ENCODE data around the gene ADRA2C. TPM values are rescaled to one million over a fixed set of nuclear protein-coding genes. Genes with fewer than 3 reads are reported as not detected.

ADRA2C gene
- total RNA-seq, 1 experiment from 2014 or later = 28.1 TPM

GRCh38 chr4:3777033-3777390 is 10.8 kb downstream of the ADRA2C start:
- CTCF ChIA-PET = no interaction called here
- no peak overlapping the region for H3K4me2 ChIP-seq (ENCODE audit: low read length)
- H3K79me2 ChIP-seq (ENCODE audit: insufficient read depth, low read length) = no peaks in the 10 kb centered on the region
- RAD21 ChIA-PET (ENCODE audit: low non-redundant PET in 1 of 2, low total read pairs in 2 of 2, uncharacterized antibody in 2 of 2, unreplicated experiment in 2 of 2) = no interaction called here
- intact Hi-C loops (cut with micrococcal nuclease) = no loop called here
- no peak for ATAC-seq
- H3K27ac ChIP-seq (ENCODE audit: low read depth, low read length) = no peak overlapping the region
- no peak overlapping the region for H3K4me3 ChIP-seq (replicated peaks in 1 of 2; ENCODE audit: low read depth in 1 of 2, low read length in 2 of 2)
- no peaks in the 10 kb centered on the region for H3K36me3 ChIP-seq (ENCODE audit: control insufficient read depth in 1 of 2, insufficient read depth in 2 of 2, low read length in 2 of 2)
- H3K9me3 ChIP-seq (ENCODE audit: control insufficient read depth in 1 of 2, insufficient read depth in 1 of 2, low read depth in 1 of 2, low read length in 2 of 2) = no peaks in the 10 kb centered on the region
- H2AFZ ChIP-seq (ENCODE audit: low read depth, low read length, poor library complexity, severe bottlenecking) = no peak overlapping the region
- H3K9ac ChIP-seq (ENCODE audit: low read length) = no peak overlapping the region
- POLR2A ChIA-PET = no interaction called here
- no peaks in the 10 kb centered on the region for H3K27me3 ChIP-seq (ENCODE audit: insufficient read depth, low read length)
- no peaks in the 10 kb centered on the region for H4K20me1 ChIP-seq (ENCODE audit: insufficient read depth)
- no TSS peak for BruUV-seq (replicated peaks)
- no peak for DNase-seq (ENCODE audit: low read depth, low spot score)
- H3K9me2 ChIP-seq (ENCODE audit: insufficient read depth) = no peaks in the 10 kb centered on the region
- no peak for TF ChIP-seq EZH2phosphoT487 (IDR thresholded peaks at IDR 0.05; ENCODE audit: borderline replicate concordance)
- TF ChIP-seq POLR2AphosphoS5 (IDR thresholded peaks at IDR 0.05; ENCODE audit: low read depth, low read length) = no peak
- TF ChIP-seq POLR2A (IDR thresholded peaks at IDR 0.05; ENCODE audit: borderline replicate concordance, extremely low read depth, insufficient read depth, insufficient read length) = no peak
- no peak for TF ChIP-seq ATF3 (IDR thresholded peaks at IDR 0.05)
- H3K4me1 ChIP-seq (ENCODE audit: control insufficient read depth in 1 of 2, insufficient read depth in 2 of 2, low read length in 2 of 2) = peaks cover 20 to 21% of the 10 kb centered on the region in 2 experiments

GRCh38 chr4:3777669-3778068 is 11.5 kb downstream of the ADRA2C start:
- CTCF ChIA-PET = no interaction called here

More at GRCh38 chr4:3777669-3778068, 11.5 kb downstream of the ADRA2C start:
- no peak for TF ChIP-seq ZFX (IDR thresholded peaks at IDR 0.05)
- TF ChIP-seq EZH2phosphoT487 (IDR thresholded peaks at IDR 0.05; ENCODE audit: borderline replicate concordance) = no peak
- TF ChIP-seq CEBPB (IDR thresholded peaks at IDR 0.05; ENCODE audit: low read depth) = no peak
- TF ChIP-seq CTCF (IDR thresholded peaks at IDR 0.05 in 2 of 3, conservative IDR thresholded peaks at IDR 0.05 in 1 of 3; ENCODE audit: borderline replicate concordance in 1 of 3, insufficient read depth in 1 of 3, low read depth in 2 of 3, low read length in 2 of 3) = no peak
- no peak for TF ChIP-seq JUND (IDR thresholded peaks at IDR 0.05)
- TF ChIP-seq CBX3 (IDR thresholded peaks at IDR 0.05; ENCODE audit: low read depth) = no peak
- TF ChIP-seq ELF1 (IDR thresholded peaks at IDR 0.05; ENCODE audit: borderline replicate concordance, low read depth) = no peak
- TF ChIP-seq SP1 (IDR thresholded peaks at IDR 0.05; ENCODE audit: low read depth) = no peak
- TF ChIP-seq ATF3 (IDR thresholded peaks at IDR 0.05) = no peak
- TF ChIP-seq ZNF274 (IDR thresholded peaks at IDR 0.05; ENCODE audit: low read depth, low read length) = no peak
- TF ChIP-seq REST (IDR thresholded peaks at IDR 0.05; ENCODE audit: low read depth) = no peak
- no peak for TF ChIP-seq FOSL1 (IDR thresholded peaks at IDR 0.05; ENCODE audit: low read depth)
- TF ChIP-seq EGR1 (IDR thresholded peaks at IDR 0.05; ENCODE audit: low read depth) = no peak
- TF ChIP-seq SRF (IDR thresholded peaks at IDR 0.05; ENCODE audit: low read depth) = no peak
- TF ChIP-seq TCF7L2 (IDR thresholded peaks at IDR 0.05; ENCODE audit: borderline replicate concordance, extremely low read depth, insufficient read depth, insufficient read length) = no peak
- H3K27me3 ChIP-seq (ENCODE audit: insufficient read depth, low read length) = no peaks in the 10 kb centered on the region
- peaks cover 27% of the 10 kb centered on the region in 2 experiments for H3K4me1 ChIP-seq (ENCODE audit: control insufficient read depth in 1 of 2, insufficient read depth in 2 of 2, low read length in 2 of 2)
- H3K9me3 ChIP-seq (ENCODE audit: control insufficient read depth in 1 of 2, insufficient read depth in 1 of 2, low read depth in 1 of 2, low read length in 2 of 2) = no peaks in the 10 kb centered on the region
- DNase-seq (ENCODE audit: low read depth, low spot score) = no peak
- no peaks in the 10 kb centered on the region for H3K9me2 ChIP-seq (ENCODE audit: insufficient read depth)
- no peak overlapping the region for H3K4me2 ChIP-seq (ENCODE audit: low read length)
- H2AFZ ChIP-seq (ENCODE audit: low read depth, low read length, poor library complexity, severe bottlenecking) = no peak overlapping the region
- H3K9ac ChIP-seq (ENCODE audit: low read length) = no peak overlapping the region
- no TSS peak for BruUV-seq (replicated peaks)
- no peak for ATAC-seq
- intact Hi-C loops (cut with micrococcal nuclease) = no loop called here
- ChIA-PET RAD21 (ENCODE audit: low non-redundant PET in 1 of 2, low total read pairs in 2 of 2, uncharacterized antibody in 2 of 2, unreplicated experiment in 2 of 2) (no interaction called here), POLR2A (no interaction called here)
- H3K79me2 ChIP-seq (ENCODE audit: insufficient read depth, low read length) = no peaks in the 10 kb centered on the region
- H3K4me3 ChIP-seq (replicated peaks in 1 of 2; ENCODE audit: low read depth in 1 of 2, low read length in 2 of 2) = no peak overlapping the region
- no peaks in the 10 kb centered on the region for H4K20me1 ChIP-seq (ENCODE audit: insufficient read depth)
- H3K36me3 ChIP-seq (ENCODE audit: control insufficient read depth in 1 of 2, insufficient read depth in 2 of 2, low read length in 2 of 2) = no peaks in the 10 kb centered on the region
- no peak overlapping the region for H3K27ac ChIP-seq (ENCODE audit: low read depth, low read length)

Measured in HCT116 (cell line).